Sigmoid colon (tissue), 4 donors: ENCODE data around the gene MRPL36.

ENCODE experiments used
- POLR2AphosphoS5 ChIP-seq, 4 donors: sonication (generic); formaldehyde crosslinking; IDR thresholded peaks; one replicate each; pipeline ENCODE4 v1.6.1; 2017; ENCODE audit warnings: antibody characterized with exemption in 4 of 4
- TF ChIP-seq, protein P1 (sequence below), 4 experiments: fragments of 450-650 bp in 3 of 4; fragments of 200-600 bp in 1 of 4; IDR thresholded peaks; one replicate each; pipeline ENCODE4 v1.5.1; 2016 to 2019; ENCODE audit warnings: antibody characterized with exemption in 4 of 4, mild to moderate bottlenecking in 3 of 4, moderate library complexity in 2 of 4

DNA sequence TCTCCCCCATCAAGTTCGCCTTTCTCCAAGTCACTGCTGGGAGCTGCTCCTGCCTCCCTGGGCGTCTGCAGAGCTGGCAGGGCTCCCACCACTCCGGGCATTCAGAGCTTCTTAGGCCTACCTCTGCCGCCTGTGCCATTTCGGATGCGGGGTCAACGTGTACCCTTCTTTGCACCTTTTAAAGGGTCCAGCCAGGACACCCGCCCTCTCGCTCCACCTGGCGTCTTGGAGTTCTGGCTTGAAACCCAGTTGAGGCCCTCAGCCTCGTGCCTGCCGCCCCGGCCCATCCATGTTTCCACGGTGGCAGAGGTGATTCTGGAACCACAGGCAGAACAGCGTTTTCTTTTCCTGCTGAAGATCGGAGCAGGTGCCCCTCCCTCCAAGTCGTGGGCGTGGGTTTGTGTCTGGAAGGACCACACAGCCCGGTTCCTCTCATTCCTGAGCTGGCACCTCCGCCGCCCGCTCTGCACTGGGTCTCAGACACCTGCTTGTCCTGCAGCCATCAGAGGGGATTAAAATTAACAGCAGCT, 34.5 kb upstream of the MRPL36 start:
- TF ChIP-seq, protein P1, sequence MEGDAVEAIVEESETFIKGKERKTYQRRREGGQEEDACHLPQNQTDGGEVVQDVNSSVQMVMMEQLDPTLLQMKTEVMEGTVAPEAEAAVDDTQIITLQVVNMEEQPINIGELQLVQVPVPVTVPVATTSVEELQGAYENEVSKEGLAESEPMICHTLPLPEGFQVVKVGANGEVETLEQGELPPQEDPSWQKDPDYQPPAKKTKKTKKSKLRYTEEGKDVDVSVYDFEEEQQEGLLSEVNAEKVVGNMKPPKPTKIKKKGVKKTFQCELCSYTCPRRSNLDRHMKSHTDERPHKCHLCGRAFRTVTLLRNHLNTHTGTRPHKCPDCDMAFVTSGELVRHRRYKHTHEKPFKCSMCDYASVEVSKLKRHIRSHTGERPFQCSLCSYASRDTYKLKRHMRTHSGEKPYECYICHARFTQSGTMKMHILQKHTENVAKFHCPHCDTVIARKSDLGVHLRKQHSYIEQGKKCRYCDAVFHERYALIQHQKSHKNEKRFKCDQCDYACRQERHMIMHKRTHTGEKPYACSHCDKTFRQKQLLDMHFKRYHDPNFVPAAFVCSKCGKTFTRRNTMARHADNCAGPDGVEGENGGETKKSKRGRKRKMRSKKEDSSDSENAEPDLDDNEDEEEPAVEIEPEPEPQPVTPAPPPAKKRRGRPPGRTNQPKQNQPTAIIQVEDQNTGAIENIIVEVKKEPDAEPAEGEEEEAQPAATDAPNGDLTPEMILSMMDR (IDR thresholded peaks at IDR 0.05) = no peak
- no peak for TF ChIP-seq POLR2AphosphoS5 (IDR thresholded peaks at IDR 0.05)
